Mammary epithelial cell (primary cell): ENCODE results near the gene LMBR1.

Source experiments
- EZH2 ChIP-seq: IDR thresholded peaks from 2 replicates; pipeline ENCODE4 v1.6.1; 2012; ENCODE audit warnings: low read length, inconsistent platforms, borderline replicate concordance
- TF ChIP-seq, protein P1 (sequence below), 2 donors: IDR thresholded peaks in 1 of 2; conservative IDR thresholded peaks in 1 of 2; 2 replicates each; pipeline ENCODE4 v1.5.1; 2011 to 2012; ENCODE audit warnings: inconsistent platforms in 2 of 2, low read length in 2 of 2, mild to moderate bottlenecking in 2 of 2, control low read depth in 1 of 2, low read depth in 1 of 2; ENCODE audit not compliant: insufficient read depth in 1 of 2; ENCODE audit errors: extremely low read depth in 1 of 2

DNA sequence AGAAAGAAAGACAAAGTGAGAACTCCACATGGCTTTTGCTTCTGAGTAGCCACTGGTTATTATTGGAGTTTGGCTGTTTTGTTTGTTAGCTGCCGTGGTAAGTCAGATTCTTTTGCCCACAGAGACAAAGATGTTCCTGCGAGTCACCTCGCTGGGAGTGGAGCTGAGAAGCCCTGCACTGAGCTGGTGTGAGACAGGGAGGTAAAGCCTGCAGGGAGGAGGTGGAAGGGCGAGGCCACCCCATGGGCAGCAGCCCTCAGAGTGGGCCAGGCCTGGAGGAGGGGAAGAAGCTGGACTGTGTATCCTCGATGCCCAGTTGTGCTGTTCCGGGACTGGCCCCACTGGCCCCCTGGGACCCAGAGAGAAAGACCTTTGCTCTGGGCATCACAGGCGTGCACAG is 42.3 kb upstream of the LMBR1 start:
- TF ChIP-seq, protein P1, sequence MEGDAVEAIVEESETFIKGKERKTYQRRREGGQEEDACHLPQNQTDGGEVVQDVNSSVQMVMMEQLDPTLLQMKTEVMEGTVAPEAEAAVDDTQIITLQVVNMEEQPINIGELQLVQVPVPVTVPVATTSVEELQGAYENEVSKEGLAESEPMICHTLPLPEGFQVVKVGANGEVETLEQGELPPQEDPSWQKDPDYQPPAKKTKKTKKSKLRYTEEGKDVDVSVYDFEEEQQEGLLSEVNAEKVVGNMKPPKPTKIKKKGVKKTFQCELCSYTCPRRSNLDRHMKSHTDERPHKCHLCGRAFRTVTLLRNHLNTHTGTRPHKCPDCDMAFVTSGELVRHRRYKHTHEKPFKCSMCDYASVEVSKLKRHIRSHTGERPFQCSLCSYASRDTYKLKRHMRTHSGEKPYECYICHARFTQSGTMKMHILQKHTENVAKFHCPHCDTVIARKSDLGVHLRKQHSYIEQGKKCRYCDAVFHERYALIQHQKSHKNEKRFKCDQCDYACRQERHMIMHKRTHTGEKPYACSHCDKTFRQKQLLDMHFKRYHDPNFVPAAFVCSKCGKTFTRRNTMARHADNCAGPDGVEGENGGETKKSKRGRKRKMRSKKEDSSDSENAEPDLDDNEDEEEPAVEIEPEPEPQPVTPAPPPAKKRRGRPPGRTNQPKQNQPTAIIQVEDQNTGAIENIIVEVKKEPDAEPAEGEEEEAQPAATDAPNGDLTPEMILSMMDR (conservative IDR thresholded peaks at IDR 0.05 in 1 of 2, IDR thresholded peaks at IDR 0.05 in 1 of 2; ENCODE audit: extremely low read depth in 1 of 2, insufficient read depth in 1 of 2, low read depth in 1 of 2, low read length in 2 of 2), result no peak
- TF ChIP-seq EZH2, result no peak
